GM23338 (cell line): ENCODE data around the gene ODF4. TPM values are rescaled to one million over a fixed set of nuclear protein-coding genes. Genes with fewer than 3 reads are reported as not detected.

ENCODE experiments used
- ATAC-seq: fragments of 200-7000 bp; cut with Tn5 transposase; 3 replicates; pipeline ENCODE4 v1.9.1; 2020
- DNase-seq: peaks from one replicate; pipeline ENCODE4 v3.0.0-alpha.2; 2015; ENCODE audit warnings: low spot score
- H2AFZ ChIP-seq: fragments of 200-600 bp; sonication (generic); 2 replicates; pipeline ENCODE4 v1.8.0; 2016; ENCODE audit warnings: antibody characterized with exemption, mild to moderate bottlenecking, moderate library complexity
- H3F3A ChIP-seq: fragments of 200-600 bp; sonication (generic); replicated peaks from 2 replicates; pipeline ENCODE4 v1.8.0; 2017; ENCODE audit warnings: antibody characterized with exemption, mixed run types, low read depth
- H3K27ac ChIP-seq: fragments of 200-600 bp; sonication (generic); 2 replicates; pipeline ENCODE4 v1.6.1; 2016; ENCODE audit warnings: low read depth
- H3K27me3 ChIP-seq: fragments of 200-600 bp; sonication (generic); 2 replicates; pipeline ENCODE4 v1.8.0; 2016; ENCODE audit warnings: mild to moderate bottlenecking, mixed run types, moderate library complexity; ENCODE audit not compliant: insufficient read depth
- H3K36me3 ChIP-seq: fragments of 200-600 bp; sonication (generic); 2 replicates; pipeline ENCODE4 v1.8.0; 2016; ENCODE audit warnings: mild to moderate bottlenecking; ENCODE audit not compliant: insufficient read depth
- H3K4me1 ChIP-seq: fragments of 200-600 bp; sonication (generic); 2 replicates; pipeline ENCODE4 v1.8.0; 2016; ENCODE audit warnings: mild to moderate bottlenecking, moderate library complexity; ENCODE audit not compliant: insufficient read depth
- H3K4me2 ChIP-seq: fragments of 200-600 bp; sonication (generic); 2 replicates; pipeline ENCODE4 v1.7.1; 2017; ENCODE audit warnings: mixed run types
- H3K4me3 ChIP-seq: fragments of 200-600 bp; sonication (generic); 2 replicates; pipeline ENCODE4 v1.6.1; 2016; ENCODE audit warnings: mixed run types
- H3K79me2 ChIP-seq: fragments of 200-600 bp; sonication (generic); replicated peaks from 2 replicates; pipeline ENCODE4 v1.8.0; 2017; ENCODE audit warnings: mild to moderate bottlenecking; ENCODE audit not compliant: insufficient read depth
- H3K9me2 ChIP-seq: fragments of 200-600 bp; sonication (generic); 2 replicates; pipeline ENCODE4 v1.8.0; 2017; ENCODE audit not compliant: insufficient read depth
- H4K20me1 ChIP-seq: fragments of 200-600 bp; sonication (generic); replicated peaks from 2 replicates; pipeline ENCODE4 v1.8.0; 2017; ENCODE audit warnings: mild to moderate bottlenecking; ENCODE audit not compliant: insufficient read depth
- H3K27ac Mint-ChIP-seq: 2 replicates; pipeline ENCODE4 v1.8.0; 2020; ENCODE audit warnings: inconsistent platforms, mild to moderate bottlenecking, moderate library complexity, mixed read lengths
- H3K27me3 Mint-ChIP-seq: 3 replicates; pipeline ENCODE4 v1.8.0; 2022; ENCODE audit warnings: low read depth, mild to moderate bottlenecking, moderate library complexity, mixed read lengths, inconsistent platforms; ENCODE audit not compliant: insufficient read depth, poor library complexity
- H3K36me3 Mint-ChIP-seq: 3 replicates; pipeline ENCODE4 v1.8.0; 2021; ENCODE audit warnings: low read depth, mild to moderate bottlenecking, inconsistent platforms, moderate library complexity, mixed read lengths
- H3K4me1 Mint-ChIP-seq: 3 replicates; pipeline ENCODE4 v1.8.0; 2020; ENCODE audit warnings: mild to moderate bottlenecking, inconsistent platforms, mixed read lengths
- H3K4me3 Mint-ChIP-seq: 3 replicates; pipeline ENCODE4 v1.8.0; 2021; ENCODE audit warnings: moderate library complexity, mild to moderate bottlenecking, inconsistent platforms, mixed read lengths
- H3K9me3 Mint-ChIP-seq: 3 replicates; pipeline ENCODE4 v1.8.0; 2020; ENCODE audit warnings: moderate library complexity, mild to moderate bottlenecking, inconsistent platforms, mixed read lengths
- CREB1 ChIP-seq: fragments of 250-450 bp; sonication (Bioruptor Pico); IDR thresholded peaks from 2 replicates; pipeline ENCODE4 v1.5.0; 2020; ENCODE audit warnings: low read depth, mild to moderate bottlenecking, moderate library complexity
- EZH2 ChIP-seq: fragments of 200-600 bp; sonication (generic); IDR thresholded peaks from one replicate; pipeline ENCODE4 v1.8.0; 2017; ENCODE audit warnings: antibody characterized with exemption, mild to moderate bottlenecking, low read depth; ENCODE audit not compliant: unreplicated experiment
- EZH2phosphoT487 ChIP-seq: fragments of 200-600 bp; sonication (generic); IDR thresholded peaks from one replicate; pipeline ENCODE4 v1.8.1; 2018; ENCODE audit warnings: antibody characterized with exemption; ENCODE audit not compliant: unreplicated experiment
- STAT1 ChIP-seq: IDR thresholded peaks from one replicate; pipeline ENCODE4 v1.6.1; 2016; ENCODE audit warnings: antibody characterized with exemption; ENCODE audit not compliant: unreplicated experiment
- ZNF114 ChIP-seq: fragments of 250-450 bp; sonication (Bioruptor Pico); IDR thresholded peaks from 2 replicates; pipeline ENCODE4 v1.5.0; 2020; ENCODE audit warnings: mild to moderate bottlenecking, moderate library complexity
- ZNF331 ChIP-seq: fragments of 250-450 bp; sonication (Bioruptor Pico); IDR thresholded peaks from 2 replicates; pipeline ENCODE4 v1.5.0; 2020; ENCODE audit warnings: low read depth, mild to moderate bottlenecking, moderate library complexity
- ZNF462 ChIP-seq: fragments of 250-450 bp; sonication (Bioruptor Pico); IDR thresholded peaks from 2 replicates; pipeline ENCODE4 v1.5.0; 2020; ENCODE audit warnings: mild to moderate bottlenecking, moderate library complexity
- polyA plus RNA-seq: library from polyadenylated mRNA; unstranded; fragments of >200 nt; fragmentation: Nextera tagmentation; extraction: Ambion mirVana; gene quantifications from 2 replicates; pipeline ENCODE4 v1.2.1, GENCODE V29; 2016
- total RNA-seq: library from RNA; depleted of rRNA; stranded (reverse); fragments of >200 nt; shearing (Covaris generic); gene quantifications from 2 replicates; pipeline ENCODE4 v1.2.3, GENCODE V29; 2014
- TF ChIP-seq, protein P1 (sequence below): IDR thresholded peaks from one replicate; pipeline ENCODE4 v1.6.1; 2018; ENCODE audit warnings: antibody characterized with exemption; ENCODE audit not compliant: unreplicated experiment

Gene ODF4
- total and polyA plus RNA-seq, 2 experiments from 2014 or later = not detected

DNA sequence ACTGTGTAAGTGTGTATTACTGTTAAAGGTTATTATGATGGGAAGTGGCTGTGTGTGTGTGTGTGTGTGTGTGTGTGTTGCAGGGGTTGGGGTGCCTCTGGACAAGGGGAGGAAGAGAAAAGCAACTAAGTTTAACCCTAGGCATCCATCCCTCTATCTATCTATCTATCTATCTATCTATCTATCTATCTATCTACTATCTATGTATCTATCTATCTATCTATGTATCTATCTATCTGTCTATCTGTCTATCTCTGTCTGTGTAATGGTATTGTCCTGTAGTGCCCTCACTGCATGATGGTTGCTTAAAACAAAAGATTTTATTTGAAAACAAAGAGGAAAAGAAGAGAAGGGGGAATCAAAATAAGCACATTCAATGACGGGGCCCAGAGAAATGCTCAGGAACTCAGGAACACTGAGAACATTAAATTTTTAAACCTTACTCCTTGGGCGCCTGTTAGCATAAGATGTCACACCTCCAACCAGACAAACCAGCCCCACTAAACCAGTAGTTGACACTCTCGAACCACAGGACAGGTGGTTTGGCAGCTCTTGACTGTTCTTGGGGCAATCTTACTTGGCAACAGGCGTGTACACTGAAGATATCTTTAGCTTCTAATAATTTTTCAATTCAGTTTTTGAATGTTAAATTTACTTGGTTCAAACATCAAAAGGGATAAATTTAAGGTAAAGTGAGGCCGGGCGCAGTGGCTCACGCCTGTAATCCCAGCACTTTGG lies 48.4 kb downstream of the ODF4 start:
- Histone ChIP-seq H3K9me2 (no peaks in the 10 kb centered on the region), H4K20me1 (no peaks in the 10 kb centered on the region), H3K27me3 (no peaks in the 10 kb centered on the region), H3K4me2 (no peak overlapping the region), H3K27ac (no peak overlapping the region), H3K36me3 (no peaks in the 10 kb centered on the region), H2AFZ (no peak overlapping the region), H3K79me2 (no peaks in the 10 kb centered on the region), H3K4me3 (no peak overlapping the region), H3F3A (no peaks in the 10 kb centered on the region), H3K4me1 (peaks cover 12% of the 10 kb centered on the region; the same call in 1 of the 2 replicates)
- no peak overlapping the region for H3K4me3 Mint-ChIP-seq
- H3K4me1 Mint-ChIP-seq = peaks cover 12% of the 10 kb centered on the region
- no peaks in the 10 kb centered on the region for H3K9me3 Mint-ChIP-seq
- peaks cover 6% of the 10 kb centered on the region for H3K36me3 Mint-ChIP-seq
- peaks cover 17% of the 10 kb centered on the region for H3K27me3 Mint-ChIP-seq
- DNase-seq = no peak
- H3K27ac Mint-ChIP-seq = no peak overlapping the region
- ATAC-seq = no peak
- TF ChIP-seq EZH2phosphoT487 = no peak
- TF ChIP-seq STAT1 = no peak
- TF ChIP-seq EZH2 = no peak

- Histone ChIP-seq H3K36me3 (no peaks in the 10 kb centered on the region), H3K27ac (no peak overlapping the region), H3K79me2 (no peaks in the 10 kb centered on the region), H2AFZ (no peak overlapping the region), H3K4me3 (no peak overlapping the region), H4K20me1 (no peaks in the 10 kb centered on the region), H3K27me3 (no peaks in the 10 kb centered on the region), H3K4me1 (peaks cover 7% of the 10 kb centered on the region; the same call in 1 of the 2 replicates), H3K4me2 (peak overlapping the region; percentile 35; the same call in 1 of the 2 replicates), H3F3A (no peaks in the 10 kb centered on the region; the same call in 1 of the 2 replicates), H3K9me2 (no peaks in the 10 kb centered on the region)
- ATAC-seq (peak; percentile 47), DNase-seq (no peak)
- peaks cover under 1% of the 10 kb centered on the region; the same call in 1 of the 3 replicates for H3K36me3 Mint-ChIP-seq
- H3K9me3 Mint-ChIP-seq = no peaks in the 10 kb centered on the region
- peaks cover 6% of the 10 kb centered on the region for H3K27me3 Mint-ChIP-seq
- no peak overlapping the region for H3K4me3 Mint-ChIP-seq
- TF ChIP-seq ZNF462 (CRISPR knock-in tag) (no peak), CREB1 (CRISPR knock-in tag) (no peak), ZNF114 (CRISPR knock-in tag) (no peak), EZH2phosphoT487 (no peak), ZNF331 (CRISPR knock-in tag) (no peak)
- TF ChIP-seq, protein P1, sequence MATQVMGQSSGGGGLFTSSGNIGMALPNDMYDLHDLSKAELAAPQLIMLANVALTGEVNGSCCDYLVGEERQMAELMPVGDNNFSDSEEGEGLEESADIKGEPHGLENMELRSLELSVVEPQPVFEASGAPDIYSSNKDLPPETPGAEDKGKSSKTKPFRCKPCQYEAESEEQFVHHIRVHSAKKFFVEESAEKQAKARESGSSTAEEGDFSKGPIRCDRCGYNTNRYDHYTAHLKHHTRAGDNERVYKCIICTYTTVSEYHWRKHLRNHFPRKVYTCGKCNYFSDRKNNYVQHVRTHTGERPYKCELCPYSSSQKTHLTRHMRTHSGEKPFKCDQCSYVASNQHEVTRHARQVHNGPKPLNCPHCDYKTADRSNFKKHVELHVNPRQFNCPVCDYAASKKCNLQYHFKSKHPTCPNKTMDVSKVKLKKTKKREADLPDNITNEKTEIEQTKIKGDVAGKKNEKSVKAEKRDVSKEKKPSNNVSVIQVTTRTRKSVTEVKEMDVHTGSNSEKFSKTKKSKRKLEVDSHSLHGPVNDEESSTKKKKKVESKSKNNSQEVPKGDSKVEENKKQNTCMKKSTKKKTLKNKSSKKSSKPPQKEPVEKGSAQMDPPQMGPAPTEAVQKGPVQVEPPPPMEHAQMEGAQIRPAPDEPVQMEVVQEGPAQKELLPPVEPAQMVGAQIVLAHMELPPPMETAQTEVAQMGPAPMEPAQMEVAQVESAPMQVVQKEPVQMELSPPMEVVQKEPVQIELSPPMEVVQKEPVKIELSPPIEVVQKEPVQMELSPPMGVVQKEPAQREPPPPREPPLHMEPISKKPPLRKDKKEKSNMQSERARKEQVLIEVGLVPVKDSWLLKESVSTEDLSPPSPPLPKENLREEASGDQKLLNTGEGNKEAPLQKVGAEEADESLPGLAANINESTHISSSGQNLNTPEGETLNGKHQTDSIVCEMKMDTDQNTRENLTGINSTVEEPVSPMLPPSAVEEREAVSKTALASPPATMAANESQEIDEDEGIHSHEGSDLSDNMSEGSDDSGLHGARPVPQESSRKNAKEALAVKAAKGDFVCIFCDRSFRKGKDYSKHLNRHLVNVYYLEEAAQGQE = no peak
- no peak overlapping the region for H3K27ac Mint-ChIP-seq
- H3K4me1 Mint-ChIP-seq = peaks cover under 1% of the 10 kb centered on the region; the same call in 1 of the 3 replicates
Observed at GRCh38 chr17:8391711-8392110, 52.1 kb downstream of the ODF4 start.
